A549 treated with DMSO at 1 μM for 4 hours (cell line): ENCODE data around the gene ST6GAL1. TPM values are rescaled to one million over a fixed set of nuclear protein-coding genes. Genes with fewer than 3 reads are reported as not detected.

ENCODE experiments used
- total RNA-seq: library from RNA; stranded (reverse); fragments of 200-300 nt; extraction: Qiagen RNA extraction; gene quantifications from 5 replicates; pipeline ENCODE4 v1.2.3, GENCODE V29; 2022; ENCODE audit warnings: low read depth

The ST6GAL1 gene, protein sequence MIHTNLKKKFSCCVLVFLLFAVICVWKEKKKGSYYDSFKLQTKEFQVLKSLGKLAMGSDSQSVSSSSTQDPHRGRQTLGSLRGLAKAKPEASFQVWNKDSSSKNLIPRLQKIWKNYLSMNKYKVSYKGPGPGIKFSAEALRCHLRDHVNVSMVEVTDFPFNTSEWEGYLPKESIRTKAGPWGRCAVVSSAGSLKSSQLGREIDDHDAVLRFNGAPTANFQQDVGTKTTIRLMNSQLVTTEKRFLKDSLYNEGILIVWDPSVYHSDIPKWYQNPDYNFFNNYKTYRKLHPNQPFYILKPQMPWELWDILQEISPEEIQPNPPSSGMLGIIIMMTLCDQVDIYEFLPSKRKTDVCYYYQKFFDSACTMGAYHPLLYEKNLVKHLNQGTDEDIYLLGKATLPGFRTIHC
- 2.4 to 4.3 TPM (median 3.0 TPM) in 5 replicates for total RNA-seq

DNA sequence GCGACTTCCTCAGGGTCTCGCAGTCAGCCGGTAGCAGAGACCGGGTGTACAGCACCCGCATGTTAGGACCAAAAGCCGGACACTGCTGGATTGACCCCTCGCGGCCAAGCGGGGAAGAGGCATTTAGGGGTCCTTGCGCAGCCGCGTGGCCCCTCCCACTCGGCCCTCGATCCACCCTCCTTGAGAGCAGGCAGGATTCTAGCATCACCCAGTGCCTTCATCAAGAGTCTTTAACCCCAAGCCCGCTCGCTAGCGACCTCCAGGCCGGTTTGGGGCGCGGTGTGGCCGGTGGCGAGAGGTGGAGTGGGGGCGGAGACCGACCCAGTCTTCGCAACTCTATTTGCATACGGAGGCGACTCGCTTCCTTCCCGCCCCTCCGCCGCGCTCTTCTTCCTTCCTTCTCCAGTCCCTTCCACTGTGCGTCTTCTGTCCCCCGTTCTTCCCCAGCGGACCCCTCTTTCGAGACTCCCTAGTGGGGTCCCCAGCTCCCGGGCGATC, at the start of gene ST6GAL1:
Gene ST6GAL1, plus strand, starts transcription at position 384 of the 498 bp plus-strand sequence. CDS start 112,178 bp downstream, outside the sequence.

Other genes starting within 250 kb of the ST6GAL1 start
- 0.17 TPM in 1 of 5 replicates, not detected in the others for gene KNG1, start 213.2 kb upstream of the ST6GAL1 start, total RNA-seq
- gene EIF4A2, start 146.9 kb upstream of the ST6GAL1 start, total RNA-seq: 123 to 150 TPM (median 137 TPM) in 5 replicates
- gene RFC4, start 124.0 kb upstream of the ST6GAL1 start, total RNA-seq: 44.5 to 64.4 TPM (median 48.4 TPM) in 5 replicates
- gene ADIPOQ, start 87.8 kb upstream of the ST6GAL1 start, total RNA-seq: not detected in 5 replicates
- 48.5 to 55.2 TPM (median 49.9 TPM) in 5 replicates for gene RPL39L, start 209.0 kb downstream of the ST6GAL1 start, total RNA-seq